H1 (cell line): ENCODE measurements around the gene CCDC179. TPM values are rescaled to one million over a fixed set of nuclear protein-coding genes. Genes with fewer than 3 reads are reported as not detected.

Experiments
- EGR1 ChIP-seq: IDR thresholded peaks from 2 replicates; pipeline ENCODE4 v1.6.1; 2011; ENCODE audit warnings: low read depth, low read length, borderline replicate concordance
- EZH2 ChIP-seq: fragments of 200-600 bp; sonication (generic); IDR thresholded peaks from 2 replicates; pipeline ENCODE4 v1.7.1; 2012; ENCODE audit warnings: low read depth, mild to moderate bottlenecking, moderate library complexity, low read length, inconsistent platforms; ENCODE audit not compliant: severe bottlenecking
- TCF12 ChIP-seq: IDR thresholded peaks from 2 replicates; pipeline ENCODE4 v1.6.1; 2011; ENCODE audit warnings: low read depth, mild to moderate bottlenecking, low read length
- polyA plus RNA-seq, 7 experiments: library from polyadenylated mRNA; depleted of rRNA in 3 of 7; stranded (reverse) in 5 of 7; unstranded in 2 of 7; fragments of >200 nt in 5 of 7; fragments of 200-250 nt in 2 of 7; gene quantifications; 1 replicate in 5 of 7; 2 replicates in 1 of 7; 4 replicates in 1 of 7; pipeline versions ENCODE4 v1.2.1 to v1.2.3, GENCODE V29; 2011 to 2013; ENCODE audit warnings: missing spikeins in 2 of 7, mixed read lengths in 2 of 7
- total RNA-seq: library from RNA; stranded (reverse); fragmentation: NEBNext Ultra II Directional; extraction: Animal tissue kit (Norgen Biotek cat#: 25700); gene quantifications from 2 replicates; pipeline ENCODE4 v1.2.1, GENCODE V29; 2021

CCDC179 gene
- total and polyA plus RNA-seq, 2 of the 8 experiments (the other 6 are each of a cell fraction or from before 2014, with no cell fraction given), result not detected

DNA sequence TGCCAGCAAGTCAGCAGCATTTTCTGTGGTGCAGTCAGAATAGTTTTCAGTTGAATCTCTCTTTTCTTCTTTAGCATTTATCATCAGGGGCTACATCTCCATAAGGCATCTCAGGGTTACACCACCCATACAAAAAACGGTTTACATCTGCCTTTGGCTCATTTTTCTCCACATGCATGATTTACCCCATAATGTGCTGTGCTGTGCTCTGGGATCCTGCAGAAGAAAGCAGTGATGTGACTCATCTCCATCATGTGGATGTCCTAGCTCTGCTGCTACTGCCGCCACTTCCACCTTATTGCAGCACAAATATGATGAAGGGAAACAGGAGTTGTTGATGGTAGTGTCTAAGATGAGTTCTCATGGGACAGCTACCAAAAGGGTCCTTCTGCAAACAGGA lies 30.0 kb upstream of the CCDC179 start (continued):
- no peak for TF ChIP-seq EGR1
- TF ChIP-seq EZH2, result no peak
- no peak for TF ChIP-seq TCF12
